GM23338 (cell line): ENCODE results near the gene FASN. TPM values are rescaled to one million over a fixed set of nuclear protein-coding genes. Genes with fewer than 3 reads are reported as not detected.

Experiments
- ATAC-seq: fragments of 200-7000 bp; cut with Tn5 transposase; 3 replicates; pipeline ENCODE4 v1.9.1; 2020
- DNase-seq: peaks from one replicate; pipeline ENCODE4 v3.0.0-alpha.2; 2015; ENCODE audit warnings: low spot score
- H2AFZ ChIP-seq: fragments of 200-600 bp; sonication (generic); 2 replicates; pipeline ENCODE4 v1.8.0; 2016; ENCODE audit warnings: antibody characterized with exemption, mild to moderate bottlenecking, moderate library complexity
- H3F3A ChIP-seq: fragments of 200-600 bp; sonication (generic); replicated peaks from 2 replicates; pipeline ENCODE4 v1.8.0; 2017; ENCODE audit warnings: antibody characterized with exemption, mixed run types, low read depth
- H3K27ac ChIP-seq: fragments of 200-600 bp; sonication (generic); 2 replicates; pipeline ENCODE4 v1.6.1; 2016; ENCODE audit warnings: low read depth
- H3K27me3 ChIP-seq: fragments of 200-600 bp; sonication (generic); 2 replicates; pipeline ENCODE4 v1.8.0; 2016; ENCODE audit warnings: mild to moderate bottlenecking, mixed run types, moderate library complexity; ENCODE audit not compliant: insufficient read depth
- H3K36me3 ChIP-seq: fragments of 200-600 bp; sonication (generic); 2 replicates; pipeline ENCODE4 v1.8.0; 2016; ENCODE audit warnings: mild to moderate bottlenecking; ENCODE audit not compliant: insufficient read depth
- H3K4me1 ChIP-seq: fragments of 200-600 bp; sonication (generic); 2 replicates; pipeline ENCODE4 v1.8.0; 2016; ENCODE audit warnings: mild to moderate bottlenecking, moderate library complexity; ENCODE audit not compliant: insufficient read depth
- H3K4me2 ChIP-seq: fragments of 200-600 bp; sonication (generic); 2 replicates; pipeline ENCODE4 v1.7.1; 2017; ENCODE audit warnings: mixed run types
- H3K4me3 ChIP-seq: fragments of 200-600 bp; sonication (generic); 2 replicates; pipeline ENCODE4 v1.6.1; 2016; ENCODE audit warnings: mixed run types
- H3K79me2 ChIP-seq: fragments of 200-600 bp; sonication (generic); replicated peaks from 2 replicates; pipeline ENCODE4 v1.8.0; 2017; ENCODE audit warnings: mild to moderate bottlenecking; ENCODE audit not compliant: insufficient read depth
- H3K9me2 ChIP-seq: fragments of 200-600 bp; sonication (generic); 2 replicates; pipeline ENCODE4 v1.8.0; 2017; ENCODE audit not compliant: insufficient read depth
- H4K20me1 ChIP-seq: fragments of 200-600 bp; sonication (generic); replicated peaks from 2 replicates; pipeline ENCODE4 v1.8.0; 2017; ENCODE audit warnings: mild to moderate bottlenecking; ENCODE audit not compliant: insufficient read depth
- H3K27ac Mint-ChIP-seq: 2 replicates; pipeline ENCODE4 v1.8.0; 2020; ENCODE audit warnings: inconsistent platforms, mild to moderate bottlenecking, moderate library complexity, mixed read lengths
- H3K27me3 Mint-ChIP-seq: 3 replicates; pipeline ENCODE4 v1.8.0; 2022; ENCODE audit warnings: low read depth, mild to moderate bottlenecking, moderate library complexity, mixed read lengths, inconsistent platforms; ENCODE audit not compliant: insufficient read depth, poor library complexity
- H3K36me3 Mint-ChIP-seq: 3 replicates; pipeline ENCODE4 v1.8.0; 2021; ENCODE audit warnings: low read depth, mild to moderate bottlenecking, inconsistent platforms, moderate library complexity, mixed read lengths
- H3K4me1 Mint-ChIP-seq: 3 replicates; pipeline ENCODE4 v1.8.0; 2020; ENCODE audit warnings: mild to moderate bottlenecking, inconsistent platforms, mixed read lengths
- H3K4me3 Mint-ChIP-seq: 3 replicates; pipeline ENCODE4 v1.8.0; 2021; ENCODE audit warnings: moderate library complexity, mild to moderate bottlenecking, inconsistent platforms, mixed read lengths
- H3K9me3 Mint-ChIP-seq: 3 replicates; pipeline ENCODE4 v1.8.0; 2020; ENCODE audit warnings: moderate library complexity, mild to moderate bottlenecking, inconsistent platforms, mixed read lengths
- ETS1 ChIP-seq: IDR thresholded peaks from 2 replicates; pipeline ENCODE4 v1.6.1; 2016; ENCODE audit warnings: antibody characterized with exemption
- JUNB ChIP-seq: IDR thresholded peaks from one replicate; pipeline ENCODE4 v1.6.1; 2016; ENCODE audit warnings: antibody characterized with exemption; ENCODE audit not compliant: unreplicated experiment
- POLR2AphosphoS5 ChIP-seq: IDR thresholded peaks from 2 replicates; pipeline ENCODE4 v1.6.1; 2016; ENCODE audit warnings: antibody characterized with exemption, low read depth
- REST ChIP-seq: IDR thresholded peaks from one replicate; pipeline ENCODE4 v1.6.1; 2018; ENCODE audit warnings: antibody characterized with exemption; ENCODE audit not compliant: unreplicated experiment
- ZNF331 ChIP-seq: fragments of 250-450 bp; sonication (Bioruptor Pico); IDR thresholded peaks from 2 replicates; pipeline ENCODE4 v1.5.0; 2020; ENCODE audit warnings: low read depth, mild to moderate bottlenecking, moderate library complexity
- polyA plus RNA-seq: library from polyadenylated mRNA; unstranded; fragments of >200 nt; fragmentation: Nextera tagmentation; extraction: Ambion mirVana; gene quantifications from 2 replicates; pipeline ENCODE4 v1.2.1, GENCODE V29; 2016
- total RNA-seq: library from RNA; depleted of rRNA; stranded (reverse); fragments of >200 nt; shearing (Covaris generic); gene quantifications from 2 replicates; pipeline ENCODE4 v1.2.3, GENCODE V29; 2014
- TF ChIP-seq, protein P1 (sequence below), 2 experiments: fragments of 200-600 bp in 1 of 2; sonication (generic) in 1 of 2; conservative IDR thresholded peaks; 2 replicates each; pipeline versions ENCODE4 v1.5.1 to v1.6.1; 2016 to 2017; ENCODE audit warnings: antibody characterized with exemption in 2 of 2, low read depth in 2 of 2, mild to moderate bottlenecking in 2 of 2, moderate library complexity in 1 of 2
- TF ChIP-seq, protein P2 (sequence below): fragments of 250-450 bp; sonication (Bioruptor Pico); IDR thresholded peaks from 2 replicates; pipeline ENCODE4 v1.5.0; 2020; ENCODE audit warnings: mild to moderate bottlenecking, moderate library complexity

Gene FASN
- total and polyA plus RNA-seq, 2 experiments from 2014 or later: 120 to 849 TPM

DNA sequence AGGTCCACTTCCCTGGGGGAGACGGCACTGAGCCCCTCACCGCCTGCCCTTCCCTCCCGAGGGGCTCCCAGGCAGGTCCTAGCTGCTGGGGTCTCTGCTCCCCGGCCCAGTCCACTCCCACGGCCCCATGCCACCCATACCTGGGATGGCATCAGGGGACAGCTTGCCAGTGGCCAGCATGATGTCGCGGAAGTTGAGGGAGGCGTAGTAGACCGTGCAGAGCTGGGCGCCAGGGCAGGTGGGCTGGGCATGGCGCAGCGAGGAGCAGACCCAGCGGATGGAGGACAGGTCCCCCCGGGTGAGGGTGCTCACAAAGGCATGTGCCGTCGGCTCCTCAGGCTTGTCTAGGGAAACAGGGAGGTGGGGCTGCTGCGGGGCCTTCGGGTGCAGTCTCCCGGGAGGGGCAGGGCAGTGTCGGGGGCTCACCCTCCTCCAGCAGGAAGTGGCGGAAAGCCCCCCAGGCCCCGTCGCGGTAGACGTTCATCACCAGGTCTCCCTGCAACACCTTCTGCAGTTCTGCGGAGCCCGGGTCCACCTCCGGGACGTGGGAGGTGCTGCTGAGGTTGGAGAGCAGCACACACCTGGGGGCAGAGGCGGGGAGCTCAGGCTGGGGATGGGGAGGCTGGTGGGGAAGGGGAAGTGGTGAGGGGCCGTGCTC lies 13.5 kb downstream of the FASN start (continued):
- TF ChIP-seq, protein P1, sequence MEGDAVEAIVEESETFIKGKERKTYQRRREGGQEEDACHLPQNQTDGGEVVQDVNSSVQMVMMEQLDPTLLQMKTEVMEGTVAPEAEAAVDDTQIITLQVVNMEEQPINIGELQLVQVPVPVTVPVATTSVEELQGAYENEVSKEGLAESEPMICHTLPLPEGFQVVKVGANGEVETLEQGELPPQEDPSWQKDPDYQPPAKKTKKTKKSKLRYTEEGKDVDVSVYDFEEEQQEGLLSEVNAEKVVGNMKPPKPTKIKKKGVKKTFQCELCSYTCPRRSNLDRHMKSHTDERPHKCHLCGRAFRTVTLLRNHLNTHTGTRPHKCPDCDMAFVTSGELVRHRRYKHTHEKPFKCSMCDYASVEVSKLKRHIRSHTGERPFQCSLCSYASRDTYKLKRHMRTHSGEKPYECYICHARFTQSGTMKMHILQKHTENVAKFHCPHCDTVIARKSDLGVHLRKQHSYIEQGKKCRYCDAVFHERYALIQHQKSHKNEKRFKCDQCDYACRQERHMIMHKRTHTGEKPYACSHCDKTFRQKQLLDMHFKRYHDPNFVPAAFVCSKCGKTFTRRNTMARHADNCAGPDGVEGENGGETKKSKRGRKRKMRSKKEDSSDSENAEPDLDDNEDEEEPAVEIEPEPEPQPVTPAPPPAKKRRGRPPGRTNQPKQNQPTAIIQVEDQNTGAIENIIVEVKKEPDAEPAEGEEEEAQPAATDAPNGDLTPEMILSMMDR (conservative IDR thresholded peaks at IDR 0.05; ENCODE audit: low read depth in 2 of 2): no peak
- TF ChIP-seq JUNB (no peak), ZNF331 (CRISPR knock-in tag) (no peak), ETS1 (no peak), REST (no peak), POLR2AphosphoS5 (no peak)

GRCh38 chr17:82083533-82084359 lies 14.3 kb downstream of the FASN start:
- Mint-ChIP-seq H3K4me3 (no peak overlapping the region), H3K9me3 (no peaks in the 10 kb centered on the region), H3K27ac (no peak overlapping the region), H3K36me3 (peaks cover 60% of the 10 kb centered on the region; the same call in 2 of the 3 replicates), H3K4me1 (no peaks in the 10 kb centered on the region), H3K27me3 (peaks cover 16% of the 10 kb centered on the region)
- H3K79me2 ChIP-seq: no peaks in the 10 kb centered on the region
- peaks cover 11% of the 10 kb centered on the region; the same call in 1 of the 2 replicates for H3K36me3 ChIP-seq
- H3F3A ChIP-seq: peaks cover 13% of the 10 kb centered on the region
- no peak overlapping the region for H3K27ac ChIP-seq
- no peak for DNase-seq
- no peaks in the 10 kb centered on the region for H3K27me3 ChIP-seq
- ATAC-seq: no peak
- H4K20me1 ChIP-seq: peaks cover 9% of the 10 kb centered on the region
- H3K4me3 ChIP-seq: no peak overlapping the region
- no peak overlapping the region for H3K4me2 ChIP-seq
- no peaks in the 10 kb centered on the region for H3K4me1 ChIP-seq
- H3K9me2 ChIP-seq: no peaks in the 10 kb centered on the region
- no peak overlapping the region for H2AFZ ChIP-seq
- TF ChIP-seq, protein P1 (conservative IDR thresholded peaks at IDR 0.05; ENCODE audit: low read depth in 2 of 2): no peak
- TF ChIP-seq, protein P2, sequence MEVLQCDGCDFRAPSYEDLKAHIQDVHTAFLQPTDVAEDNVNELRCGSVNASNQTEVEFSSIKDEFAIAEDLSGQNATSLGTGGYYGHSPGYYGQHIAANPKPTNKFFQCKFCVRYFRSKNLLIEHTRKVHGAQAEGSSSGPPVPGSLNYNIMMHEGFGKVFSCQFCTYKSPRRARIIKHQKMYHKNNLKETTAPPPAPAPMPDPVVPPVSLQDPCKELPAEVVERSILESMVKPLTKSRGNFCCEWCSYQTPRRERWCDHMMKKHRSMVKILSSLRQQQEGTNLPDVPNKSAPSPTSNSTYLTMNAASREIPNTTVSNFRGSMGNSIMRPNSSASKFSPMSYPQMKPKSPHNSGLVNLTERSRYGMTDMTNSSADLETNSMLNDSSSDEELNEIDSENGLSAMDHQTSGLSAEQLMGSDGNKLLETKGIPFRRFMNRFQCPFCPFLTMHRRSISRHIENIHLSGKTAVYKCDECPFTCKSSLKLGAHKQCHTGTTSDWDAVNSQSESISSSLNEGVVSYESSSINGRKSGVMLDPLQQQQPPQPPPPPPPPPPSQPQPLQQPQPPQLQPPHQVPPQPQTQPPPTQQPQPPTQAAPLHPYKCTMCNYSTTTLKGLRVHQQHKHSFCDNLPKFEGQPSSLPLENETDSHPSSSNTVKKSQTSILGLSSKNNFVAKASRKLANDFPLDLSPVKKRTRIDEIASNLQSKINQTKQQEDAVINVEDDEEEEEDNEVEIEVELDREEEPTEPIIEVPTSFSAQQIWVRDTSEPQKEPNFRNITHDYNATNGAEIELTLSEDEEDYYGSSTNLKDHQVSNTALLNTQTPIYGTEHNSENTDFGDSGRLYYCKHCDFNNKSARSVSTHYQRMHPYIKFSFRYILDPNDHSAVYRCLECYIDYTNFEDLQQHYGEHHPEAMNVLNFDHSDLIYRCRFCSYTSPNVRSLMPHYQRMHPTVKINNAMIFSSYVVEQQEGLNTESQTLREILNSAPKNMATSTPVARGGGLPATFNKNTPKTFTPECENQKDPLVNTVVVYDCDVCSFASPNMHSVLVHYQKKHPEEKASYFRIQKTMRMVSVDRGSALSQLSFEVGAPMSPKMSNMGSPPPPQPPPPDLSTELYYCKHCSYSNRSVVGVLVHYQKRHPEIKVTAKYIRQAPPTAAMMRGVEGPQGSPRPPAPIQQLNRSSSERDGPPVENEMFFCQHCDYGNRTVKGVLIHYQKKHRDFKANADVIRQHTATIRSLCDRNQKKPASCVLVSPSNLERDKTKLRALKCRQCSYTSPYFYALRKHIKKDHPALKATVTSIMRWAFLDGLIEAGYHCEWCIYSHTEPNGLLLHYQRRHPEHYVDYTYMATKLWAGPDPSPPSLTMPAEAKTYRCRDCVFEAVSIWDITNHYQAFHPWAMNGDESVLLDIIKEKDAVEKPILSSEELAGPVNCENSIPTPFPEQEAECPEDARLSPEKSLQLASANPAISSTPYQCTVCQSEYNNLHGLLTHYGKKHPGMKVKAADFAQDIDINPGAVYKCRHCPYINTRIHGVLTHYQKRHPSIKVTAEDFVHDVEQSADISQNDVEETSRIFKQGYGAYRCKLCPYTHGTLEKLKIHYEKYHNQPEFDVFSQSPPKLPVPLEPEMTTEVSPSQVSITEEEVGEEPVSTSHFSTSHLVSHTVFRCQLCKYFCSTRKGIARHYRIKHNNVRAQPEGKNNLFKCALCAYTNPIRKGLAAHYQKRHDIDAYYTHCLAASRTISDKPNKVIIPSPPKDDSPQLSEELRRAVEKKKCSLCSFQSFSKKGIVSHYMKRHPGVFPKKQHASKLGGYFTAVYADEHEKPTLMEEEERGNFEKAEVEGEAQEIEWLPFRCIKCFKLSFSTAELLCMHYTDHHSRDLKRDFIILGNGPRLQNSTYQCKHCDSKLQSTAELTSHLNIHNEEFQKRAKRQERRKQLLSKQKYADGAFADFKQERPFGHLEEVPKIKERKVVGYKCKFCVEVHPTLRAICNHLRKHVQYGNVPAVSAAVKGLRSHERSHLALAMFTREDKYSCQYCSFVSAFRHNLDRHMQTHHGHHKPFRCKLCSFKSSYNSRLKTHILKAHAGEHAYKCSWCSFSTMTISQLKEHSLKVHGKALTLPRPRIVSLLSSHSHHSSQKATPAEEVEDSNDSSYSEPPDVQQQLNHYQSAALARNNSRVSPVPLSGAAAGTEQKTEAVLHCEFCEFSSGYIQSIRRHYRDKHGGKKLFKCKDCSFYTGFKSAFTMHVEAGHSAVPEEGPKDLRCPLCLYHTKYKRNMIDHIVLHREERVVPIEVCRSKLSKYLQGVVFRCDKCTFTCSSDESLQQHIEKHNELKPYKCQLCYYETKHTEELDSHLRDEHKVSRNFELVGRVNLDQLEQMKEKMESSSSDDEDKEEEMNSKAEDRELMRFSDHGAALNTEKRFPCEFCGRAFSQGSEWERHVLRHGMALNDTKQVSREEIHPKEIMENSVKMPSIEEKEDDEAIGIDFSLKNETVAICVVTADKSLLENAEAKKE (CRISPR knock-in tag): no peak
